K562 (cell line): ENCODE data around the gene SZT2. TPM values are rescaled to one million over a fixed set of nuclear protein-coding genes. Genes with fewer than 3 reads are reported as not detected.

Source experiments
- ATAC-seq: fragments of 200-7000 bp; cut with Tn5 transposase; 3 replicates; pipeline ENCODE4 v1.9.1; 2020; ENCODE audit warnings: moderate library complexity
- BruUV-seq: library from RNA; stranded (reverse); fragments of 400-500 nt; replicated peaks from 2 replicates; lab custom pipeline; 2021; lab: Mats Ljungman, UMichigan
- CTCF ChIA-PET: fragments of 300-600 bp; formaldehyde crosslinking; extraction: SDS; loops from one replicate; lab custom pipeline; 2021; ENCODE audit warnings: low intra/inter-chr PET ratio; lab: Yijun Ruan, JAX
- POLR2A ChIA-PET: fragments of 300-600, 350-650 bp; sonication (Branson Sonifier 250); formaldehyde crosslinking; extraction: SDS; loops from one replicate; lab custom pipeline; 2021; ENCODE audit warnings: antibody characterized with exemption, inconsistent platforms; lab: Yijun Ruan, JAX
- DNase-seq, 4 experiments: peaks; one replicate each; pipeline versions ENCODE4 v3.0.0 to v3.0.0-alpha.2; 2011 to 2018; ENCODE audit warnings: low spot score in 3 of 4, mixed read lengths in 3 of 4; ENCODE audit errors: extremely low read depth in 1 of 4
- FAIRE-seq: peaks from 2 replicates; lab custom pipeline; 2011; peaks lifted over from hg19 to GRCh38; lab: Jason Lieb, UNC
- H2AFZ ChIP-seq: 2 replicates; pipeline ENCODE4 v1.6.0; 2011; ENCODE audit warnings: low read depth, low read length, control low read depth, inconsistent platforms
- H3K27ac ChIP-seq: fragments of 200-600 bp; 3 replicates; pipeline ENCODE4 v1.8.0; 2011; ENCODE audit warnings: low read depth, mild to moderate bottlenecking, control low read depth, inconsistent platforms, low read length, moderate library complexity, mixed read lengths; ENCODE audit errors: extremely low read depth
- H3K27me3 ChIP-seq, 2 experiments: fragments of 300-600 bp in 1 of 2; 2 replicates in 1 of 2; 3 replicates in 1 of 2; pipeline versions ENCODE4 v1.6.0 to v1.8.0; 2011; ENCODE audit warnings: inconsistent platforms in 2 of 2, low read length in 2 of 2, mild to moderate bottlenecking in 1 of 2, mixed read lengths in 1 of 2, moderate library complexity in 1 of 2; ENCODE audit not compliant: control insufficient read depth in 2 of 2, insufficient read depth in 2 of 2
- H3K36me3 ChIP-seq: fragments of 300-600 bp; 3 replicates; pipeline ENCODE4 v1.8.0; 2011; ENCODE audit warnings: mild to moderate bottlenecking, low read length, inconsistent platforms; ENCODE audit not compliant: control insufficient read depth, insufficient read depth
- H3K4me1 ChIP-seq, 2 experiments: fragments of 200-600 bp in 1 of 2; replicated peaks in 1 of 2; 2 replicates in 1 of 2; 3 replicates in 1 of 2; pipeline versions ENCODE4 v1.5.1 to v1.8.0; 2011; ENCODE audit warnings: inconsistent platforms in 2 of 2, low read length in 2 of 2, mild to moderate bottlenecking in 1 of 2, mixed read lengths in 1 of 2, moderate library complexity in 1 of 2; ENCODE audit not compliant: control insufficient read depth in 2 of 2, insufficient read depth in 2 of 2
- H3K4me2 ChIP-seq: 2 replicates; pipeline ENCODE4 v1.6.1; 2011; ENCODE audit warnings: low read length, control low read depth, inconsistent platforms, mixed read lengths; ENCODE audit not compliant: insufficient read depth
- H3K4me3 ChIP-seq: fragments of 200-600 bp; sonication (generic), shearing (Covaris generic); 2 replicates; pipeline ENCODE4 v1.5.1; 2016; ENCODE audit warnings: control low read depth, inconsistent platforms
- H3K79me2 ChIP-seq: fragments of 200-600 bp; 3 replicates; pipeline ENCODE4 v1.8.0; 2011; ENCODE audit warnings: low read length, inconsistent platforms; ENCODE audit not compliant: control insufficient read depth, insufficient read depth
- H3K9ac ChIP-seq, 2 experiments: 2 replicates each; pipeline versions ENCODE4 v1.6.0 to v1.6.1; 2011; ENCODE audit warnings: low read depth in 2 of 2, low read length in 2 of 2, control low read depth in 1 of 2, inconsistent platforms in 1 of 2, mild to moderate bottlenecking in 1 of 2, mixed read lengths in 1 of 2; ENCODE audit not compliant: insufficient read depth in 1 of 2
- H3K9me1 ChIP-seq: one replicate; pipeline ENCODE4 v1.6.0; 2011; ENCODE audit warnings: inconsistent platforms, mild to moderate bottlenecking, low read length, moderate library complexity; ENCODE audit not compliant: control insufficient read depth, insufficient read depth
- H3K9me3 ChIP-seq: replicated peaks from 2 replicates; pipeline ENCODE4 v1.5.1; 2011; ENCODE audit warnings: low read depth, low read length, inconsistent platforms; ENCODE audit not compliant: control insufficient read depth, insufficient read depth
- H4K20me1 ChIP-seq: replicated peaks from 2 replicates; pipeline ENCODE4 v1.6.1; 2011; ENCODE audit warnings: low read length, inconsistent platforms, mixed read lengths; ENCODE audit not compliant: control insufficient read depth, insufficient read depth
- CBX8 ChIP-seq: fragments of 200-600 bp; sonication (generic); IDR thresholded peaks from 2 replicates; pipeline ENCODE4 v1.6.1; 2012; ENCODE audit warnings: borderline replicate concordance, mixed run types, low read depth, mild to moderate bottlenecking, moderate library complexity, mixed read lengths, low read length, control low read depth, inconsistent platforms; ENCODE audit not compliant: poor library complexity, severe bottlenecking; ENCODE audit errors: extremely low read depth
- DEAF1 ChIP-seq: fragments of 450-650 bp; formaldehyde crosslinking; IDR thresholded peaks from 2 replicates; pipeline ENCODE4 v1.4.0; 2020; ENCODE audit warnings: mild to moderate bottlenecking, moderate library complexity
- FOXK2 ChIP-seq, 2 experiments: fragments of 450-650 bp; IDR thresholded peaks in 1 of 2; conservative IDR thresholded peaks in 1 of 2; 2 replicates each; pipeline ENCODE4 v1.6.1; 2016; ENCODE audit warnings: low read depth in 2 of 2, mild to moderate bottlenecking in 1 of 2
- MAZ ChIP-seq, 2 experiments: fragments of 450-650 bp in 1 of 2; sonication (generic) in 1 of 2; formaldehyde crosslinking; IDR thresholded peaks in 1 of 2; conservative IDR thresholded peaks in 1 of 2; 2 replicates each; pipeline versions ENCODE4 v1.4.0 to v1.5.0; 2020; ENCODE audit warnings: mild to moderate bottlenecking in 1 of 2, missing genetic modification reagents in 1 of 2
- POLR2AphosphoS2 ChIP-seq: IDR thresholded peaks from 2 replicates; pipeline ENCODE4 v1.6.1; 2012; ENCODE audit warnings: low read length, improper control_type of control experiment
- WGBS: fragments of 100-300 bp; shearing (Covaris generic); methylation state at CpG from one replicate; pipeline ENCODE4 v1.1.6; 2016; ENCODE audit warnings: low coverage, mixed read lengths; ENCODE audit not compliant: insufficient coverage; ENCODE audit errors: missing lambda C conversion rate; 5-methylcytosine and 5-hydroxymethylcytosine counted together
- in situ Hi-C: fragments of 300-500 bp; cut with MboI; formaldehyde crosslinking; loops from 4 replicates; pipeline ENCODE4 v1.15.0; 2018; ENCODE audit warnings: inconsistent platforms, mixed read lengths
- intact Hi-C: fragments of 100-400 bp; cut with micrococcal nuclease; formaldehyde crosslinking; loops from 2 replicates; pipeline ENCODE4 v1.14.2; 2022
- polyA plus RNA-seq, 8 experiments: library from polyadenylated mRNA; depleted of rRNA in 4 of 8; stranded (reverse) in 5 of 8; unstranded in 3 of 8; fragments of >200 nt; fragmentation: Nextera tagmentation in 2 of 8; fragmentation: Illumina TruSeq in 1 of 8; extraction: Ambion mirVana in 2 of 8; extraction: Trizol in 1 of 8; gene quantifications; 2 replicates each; pipeline versions ENCODE4 v1.2.1 to v1.2.3, GENCODE V29; 2011 to 2014; ENCODE audit warnings: inconsistent platforms in 1 of 8, missing spikeins in 1 of 8
- total RNA-seq, 7 experiments: library from RNA; depleted of rRNA in 6 of 7; stranded (reverse); fragments of >200 nt in 6 of 7; fragmentation: Illumina TruSeq in 2 of 7; extraction: Trizol in 2 of 7; gene quantifications; 2 replicates each; pipeline versions ENCODE4 v1.2.1 to v1.2.3, GENCODE V29; 2011 to 2021; ENCODE audit warnings: low replicate concordance in 1 of 7

The SZT2 gene
- total and polyA plus RNA-seq, 9 of the 15 experiments (the other 6 are each of a cell fraction or from before 2014, with no cell fraction given): 0.88 to 31.0 (median 12.8) TPM

- H3K79me2 ChIP-seq: no peaks in the 10 kb centered on the region
These were observed 35.3 kb downstream of the SZT2 start for GRCh38 chr1:43425045-43425444.

More at GRCh38 chr1:43425045-43425444, 35.3 kb downstream of the SZT2 start:
- no peak for TF ChIP-seq CBX8
- no peak for TF ChIP-seq POLR2AphosphoS2
- TF ChIP-seq MAZ (CRISPR knock-in tag; conservative IDR thresholded peaks at IDR 0.05 in 1 of 2, IDR thresholded peaks at IDR 0.05 in 1 of 2): no peak
- TF ChIP-seq FOXK2 (conservative IDR thresholded peaks at IDR 0.05 in 1 of 2, IDR thresholded peaks at IDR 0.05 in 1 of 2; ENCODE audit: low read depth in 2 of 2): no peak
- no peak for TF ChIP-seq DEAF1
- TF ChIP-seq, all 486 proteins: peak for 0
- Histone ChIP-seq H3K27me3 (no peaks in the 10 kb centered on the region), H3K4me3 (no peak overlapping the region), H4K20me1 (no peaks in the 10 kb centered on the region), H3K27ac (no peak overlapping the region), H2AFZ (no peak overlapping the region), H3K4me2 (no peak overlapping the region), H3K9me1 (peaks cover 5% of the 10 kb centered on the region), H3K4me1 (peaks cover 0 to 3% of the 10 kb centered on the region in 2 experiments; a peak in 1 of 5 replicates), H3K9me3 (no peaks in the 10 kb centered on the region), H3K9ac (no peak overlapping the region), H3K36me3 (peaks cover 86% of the 10 kb centered on the region; the same call in 2 of the 3 replicates)
- in situ Hi-C loops: no loop called here
- ChIA-PET CTCF (no interaction called here), POLR2A (interaction anchor here (0.6 to 1.8 kb wide), 3 partner anchors 10 to 151 kb away, joined by 4 to 5 read pairs (median 4); partner anchors contain the start of genes MED8 and SZT2)
- DNase-seq (no peak), ATAC-seq (no peak), FAIRE-seq (no peak)
- intact Hi-C loops: no loop called here
- 52% methylated on average over 4 of the region's 4 CpGs for WGBS
- no TSS peak for BruUV-seq
